SK-N-SH treated with all-trans-retinoic acid at 6 μM for 48 hours (cell line): ENCODE measurements around the gene TBXAS1.

ENCODE experiments used
- ATAC-seq: fragments of 200-7000 bp; cut with Tn5 transposase; 3 replicates; pipeline ENCODE4 v1.9.1; 2020; ENCODE audit warnings: mild to moderate bottlenecking, moderate library complexity
- ARNTL ChIP-seq: fragments of 450-650 bp; formaldehyde crosslinking; IDR thresholded peaks from 2 replicates; pipeline ENCODE4 v1.5.0; 2020; ENCODE audit warnings: low read depth, mild to moderate bottlenecking, moderate library complexity, borderline replicate concordance
- BACH2 ChIP-seq: fragments of 250-450 bp; sonication (Bioruptor Pico); IDR thresholded peaks from 2 replicates; pipeline ENCODE4 v1.9.0; 2021; ENCODE audit warnings: mild to moderate bottlenecking, borderline replicate concordance
- CSDC2 ChIP-seq: fragments of 250-450 bp; sonication (Bioruptor Pico); IDR thresholded peaks from 2 replicates; pipeline ENCODE4 v1.5.0; 2020; ENCODE audit warnings: mild to moderate bottlenecking, moderate library complexity
- ESRRG ChIP-seq: fragments of 250-450 bp; sonication (Bioruptor Pico); IDR thresholded peaks from 2 replicates; pipeline ENCODE4 v1.6.1; 2021; ENCODE audit warnings: mild to moderate bottlenecking
- GLIS3 ChIP-seq: fragments of 250-450 bp; sonication (Bioruptor Pico); IDR thresholded peaks from 2 replicates; pipeline ENCODE4 v1.5.0; 2020; ENCODE audit warnings: mild to moderate bottlenecking, moderate library complexity
- ISL1 ChIP-seq: fragments of 250-450 bp; sonication (Bioruptor Pico); IDR thresholded peaks from 2 replicates; pipeline ENCODE4 v2.1.2; 2022; ENCODE audit warnings: mild to moderate bottlenecking, moderate library complexity
- OSR1 ChIP-seq: fragments of 250-450 bp; sonication (Bioruptor Pico); IDR thresholded peaks from 2 replicates; pipeline ENCODE4 v1.8.0; 2022; ENCODE audit warnings: moderate library complexity, mild to moderate bottlenecking, inconsistent platforms
- PPARA ChIP-seq: fragments of 250-450 bp; sonication (Bioruptor Pico); IDR thresholded peaks from 2 replicates; pipeline ENCODE4 v1.5.0; 2020; ENCODE audit warnings: mild to moderate bottlenecking, borderline replicate concordance
- RARB ChIP-seq: fragments of 250-450 bp; sonication (Bioruptor Pico); IDR thresholded peaks from 2 replicates; pipeline ENCODE4 v1.8.0; 2021; ENCODE audit warnings: mild to moderate bottlenecking, moderate library complexity
- SNAI2 ChIP-seq: fragments of 250-450 bp; sonication (Bioruptor Pico); IDR thresholded peaks from 2 replicates; pipeline ENCODE4 v1.5.0; 2020; ENCODE audit warnings: mild to moderate bottlenecking, moderate library complexity
- TCF4 ChIP-seq: fragments of 250-450 bp; sonication (Bioruptor Pico); IDR thresholded peaks from 2 replicates; pipeline ENCODE4 v1.8.0; 2021; ENCODE audit warnings: mild to moderate bottlenecking, moderate library complexity, borderline replicate concordance
- TOX ChIP-seq: fragments of 250-450 bp; sonication (Bioruptor Pico); IDR thresholded peaks from 2 replicates; pipeline ENCODE4 v1.8.0; 2021; ENCODE audit warnings: mild to moderate bottlenecking, moderate library complexity, borderline replicate concordance
- TSHZ2 ChIP-seq: fragments of 250-450 bp; sonication (Bioruptor Pico); IDR thresholded peaks from 2 replicates; pipeline ENCODE4 v1.5.0; 2020; ENCODE audit warnings: mild to moderate bottlenecking, moderate library complexity
- ZFP3 ChIP-seq: fragments of 250-450 bp; sonication (Bioruptor Pico); IDR thresholded peaks from 2 replicates; pipeline ENCODE4 v1.5.0; 2020; ENCODE audit warnings: mild to moderate bottlenecking, moderate library complexity
- ZNF565 ChIP-seq: fragments of 450-650 bp; formaldehyde crosslinking; conservative IDR thresholded peaks from 2 replicates; pipeline ENCODE4 v1.5.0; 2020; ENCODE audit warnings: low read depth, mild to moderate bottlenecking, moderate library complexity
- ZNF70 ChIP-seq: fragments of 450-650 bp; formaldehyde crosslinking; IDR thresholded peaks from 2 replicates; pipeline ENCODE4 v1.5.0; 2020; ENCODE audit warnings: mild to moderate bottlenecking, moderate library complexity
- ZNF8 ChIP-seq: fragments of 450-650 bp; formaldehyde crosslinking; IDR thresholded peaks from 2 replicates; pipeline ENCODE4 v1.5.0; 2020; ENCODE audit warnings: mild to moderate bottlenecking, moderate library complexity
- TF ChIP-seq, protein P1 (sequence below): fragments of 250-450 bp; sonication (Bioruptor Pico); IDR thresholded peaks from 2 replicates; pipeline ENCODE4 v1.5.1; 2021; ENCODE audit warnings: mild to moderate bottlenecking, moderate library complexity
- TF ChIP-seq, protein P2 (sequence below): fragments of 250-450 bp; sonication (Bioruptor Pico); IDR thresholded peaks from 2 replicates; pipeline ENCODE4 v1.5.1; 2020; ENCODE audit warnings: low read depth, mild to moderate bottlenecking, moderate library complexity
- TF ChIP-seq, protein P3 (sequence below): fragments of 250-450 bp; sonication (Bioruptor Pico); IDR thresholded peaks from 2 replicates; pipeline ENCODE4 v1.8.0; 2020; ENCODE audit warnings: mild to moderate bottlenecking, moderate library complexity, borderline replicate concordance
- TF ChIP-seq, protein P4 (sequence below): fragments of 250-450 bp; sonication (Bioruptor Pico); IDR thresholded peaks from 2 replicates; pipeline ENCODE4 v1.8.0; 2021; ENCODE audit warnings: low read depth, mild to moderate bottlenecking, moderate library complexity, borderline replicate concordance

TBXAS1 gene

DNA sequence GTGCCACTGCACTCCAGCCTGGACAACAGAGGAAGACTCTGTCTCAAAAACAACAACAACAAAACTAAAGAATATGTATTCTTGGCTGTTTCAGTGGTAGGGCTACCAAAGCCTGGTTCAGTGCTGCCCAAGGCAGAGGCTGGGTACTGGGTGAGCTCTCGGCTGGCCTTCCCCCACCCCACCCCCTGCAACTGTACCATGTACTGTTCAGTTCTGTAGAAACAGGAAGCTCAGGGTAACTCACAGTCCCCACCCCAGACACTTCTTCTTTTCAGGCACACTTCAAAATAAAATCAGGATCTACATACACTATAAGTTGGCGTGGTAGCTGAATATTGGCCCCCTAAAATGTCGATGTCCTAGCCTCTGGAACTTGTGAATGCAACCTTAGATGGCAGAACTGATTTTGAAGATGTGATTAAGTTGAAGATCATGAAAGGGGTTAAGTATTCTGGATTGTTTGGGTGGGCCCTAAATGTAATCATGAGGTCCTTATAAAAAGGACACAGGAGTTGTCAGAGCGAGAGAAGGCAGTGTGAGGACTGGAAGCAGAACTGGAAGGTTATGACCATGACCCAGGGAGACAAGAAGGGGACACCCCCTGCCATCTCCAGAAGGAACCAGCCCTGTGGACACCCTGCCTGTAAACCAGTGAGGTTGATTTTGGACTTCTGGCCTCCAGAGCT lies 31.2 kb downstream of the TBXAS1 start:
- TF ChIP-seq, protein P1, sequence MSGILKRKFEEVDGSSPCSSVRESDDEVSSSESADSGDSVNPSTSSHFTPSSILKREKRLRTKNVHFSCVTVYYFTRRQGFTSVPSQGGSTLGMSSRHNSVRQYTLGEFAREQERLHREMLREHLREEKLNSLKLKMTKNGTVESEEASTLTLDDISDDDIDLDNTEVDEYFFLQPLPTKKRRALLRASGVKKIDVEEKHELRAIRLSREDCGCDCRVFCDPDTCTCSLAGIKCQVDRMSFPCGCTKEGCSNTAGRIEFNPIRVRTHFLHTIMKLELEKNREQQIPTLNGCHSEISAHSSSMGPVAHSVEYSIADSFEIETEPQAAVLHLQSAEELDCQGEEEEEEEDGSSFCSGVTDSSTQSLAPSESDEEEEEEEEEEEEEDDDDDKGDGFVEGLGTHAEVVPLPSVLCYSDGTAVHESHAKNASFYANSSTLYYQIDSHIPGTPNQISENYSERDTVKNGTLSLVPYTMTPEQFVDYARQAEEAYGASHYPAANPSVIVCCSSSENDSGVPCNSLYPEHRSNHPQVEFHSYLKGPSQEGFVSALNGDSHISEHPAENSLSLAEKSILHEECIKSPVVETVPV (CRISPR knock-in tag), result no peak
- TF ChIP-seq ZNF565 (no peak), ARNTL (CRISPR knock-in tag) (no peak), OSR1 (CRISPR knock-in tag) (no peak)
- no peak for ATAC-seq

- TF ChIP-seq GLIS3, result no peak
- TF ChIP-seq BACH2 (CRISPR knock-in tag), result no peak
- TF ChIP-seq CSDC2 (CRISPR knock-in tag), result no peak
- no peak for TF ChIP-seq PPARA (CRISPR knock-in tag)
- no peak for TF ChIP-seq TOX (CRISPR knock-in tag)
- no peak for TF ChIP-seq ZFP3 (CRISPR knock-in tag)
- TF ChIP-seq ARNTL (CRISPR knock-in tag), result no peak
- TF ChIP-seq RARB, result no peak
- no peak for TF ChIP-seq TCF4 (CRISPR knock-in tag)
- TF ChIP-seq, protein P2, sequence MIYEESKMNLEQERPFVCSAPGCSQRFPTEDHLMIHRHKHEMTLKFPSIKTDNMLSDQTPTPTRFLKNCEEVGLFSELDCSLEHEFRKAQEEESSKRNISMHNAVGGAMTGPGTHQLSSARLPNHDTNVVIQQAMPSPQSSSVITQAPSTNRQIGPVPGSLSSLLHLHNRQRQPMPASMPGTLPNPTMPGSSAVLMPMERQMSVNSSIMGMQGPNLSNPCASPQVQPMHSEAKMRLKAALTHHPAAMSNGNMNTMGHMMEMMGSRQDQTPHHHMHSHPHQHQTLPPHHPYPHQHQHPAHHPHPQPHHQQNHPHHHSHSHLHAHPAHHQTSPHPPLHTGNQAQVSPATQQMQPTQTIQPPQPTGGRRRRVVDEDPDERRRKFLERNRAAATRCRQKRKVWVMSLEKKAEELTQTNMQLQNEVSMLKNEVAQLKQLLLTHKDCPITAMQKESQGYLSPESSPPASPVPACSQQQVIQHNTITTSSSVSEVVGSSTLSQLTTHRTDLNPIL (CRISPR knock-in tag), result no peak
- no peak for TF ChIP-seq ZNF8
- TF ChIP-seq, protein P3, sequence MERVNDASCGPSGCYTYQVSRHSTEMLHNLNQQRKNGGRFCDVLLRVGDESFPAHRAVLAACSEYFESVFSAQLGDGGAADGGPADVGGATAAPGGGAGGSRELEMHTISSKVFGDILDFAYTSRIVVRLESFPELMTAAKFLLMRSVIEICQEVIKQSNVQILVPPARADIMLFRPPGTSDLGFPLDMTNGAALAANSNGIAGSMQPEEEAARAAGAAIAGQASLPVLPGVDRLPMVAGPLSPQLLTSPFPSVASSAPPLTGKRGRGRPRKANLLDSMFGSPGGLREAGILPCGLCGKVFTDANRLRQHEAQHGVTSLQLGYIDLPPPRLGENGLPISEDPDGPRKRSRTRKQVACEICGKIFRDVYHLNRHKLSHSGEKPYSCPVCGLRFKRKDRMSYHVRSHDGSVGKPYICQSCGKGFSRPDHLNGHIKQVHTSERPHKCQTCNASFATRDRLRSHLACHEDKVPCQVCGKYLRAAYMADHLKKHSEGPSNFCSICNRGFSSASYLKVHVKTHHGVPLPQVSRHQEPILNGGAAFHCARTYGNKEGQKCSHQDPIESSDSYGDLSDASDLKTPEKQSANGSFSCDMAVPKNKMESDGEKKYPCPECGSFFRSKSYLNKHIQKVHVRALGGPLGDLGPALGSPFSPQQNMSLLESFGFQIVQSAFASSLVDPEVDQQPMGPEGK (CRISPR knock-in tag), result no peak
- TF ChIP-seq, protein P4, sequence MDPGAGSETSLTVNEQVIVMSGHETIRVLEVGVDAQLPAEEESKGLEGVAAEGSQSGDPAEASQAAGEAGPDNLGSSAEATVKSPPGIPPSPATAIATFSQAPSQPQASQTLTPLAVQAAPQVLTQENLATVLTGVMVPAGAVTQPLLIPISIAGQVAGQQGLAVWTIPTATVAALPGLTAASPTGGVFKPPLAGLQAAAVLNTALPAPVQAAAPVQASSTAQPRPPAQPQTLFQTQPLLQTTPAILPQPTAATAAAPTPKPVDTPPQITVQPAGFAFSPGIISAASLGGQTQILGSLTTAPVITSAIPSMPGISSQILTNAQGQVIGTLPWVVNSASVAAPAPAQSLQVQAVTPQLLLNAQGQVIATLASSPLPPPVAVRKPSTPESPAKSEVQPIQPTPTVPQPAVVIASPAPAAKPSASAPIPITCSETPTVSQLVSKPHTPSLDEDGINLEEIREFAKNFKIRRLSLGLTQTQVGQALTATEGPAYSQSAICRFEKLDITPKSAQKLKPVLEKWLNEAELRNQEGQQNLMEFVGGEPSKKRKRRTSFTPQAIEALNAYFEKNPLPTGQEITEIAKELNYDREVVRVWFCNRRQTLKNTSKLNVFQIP (CRISPR knock-in tag), result no peak
- TF ChIP-seq TSHZ2 (CRISPR knock-in tag), result no peak
- TF ChIP-seq ISL1, result no peak
- TF ChIP-seq ESRRG (CRISPR knock-in tag), result no peak
- no peak for TF ChIP-seq ZNF70
- ATAC-seq, result no peak
Observed at GRCh38 chr7:139861803-139862202, 32.7 kb downstream of the TBXAS1 start.

- no peak for ATAC-seq
- TF ChIP-seq TSHZ2 (CRISPR knock-in tag) (no peak), CSDC2 (CRISPR knock-in tag) (no peak), TCF4 (CRISPR knock-in tag) (no peak), ZNF8 (no peak), SNAI2 (CRISPR knock-in tag) (no peak), ZNF70 (no peak), ISL1 (no peak), PPARA (CRISPR knock-in tag) (no peak), RARB (no peak)
- TF ChIP-seq, protein P1 (CRISPR knock-in tag), result no peak
Observed at GRCh38 chr7:139866047-139866837, 37.2 kb downstream of the TBXAS1 start.
